ENCODE measurements around the gene NEDD9. TPM values are rescaled to one million over a fixed set of nuclear protein-coding genes. Genes with fewer than 3 reads are reported as not detected.

The NEDD9 gene
- total and polyA plus RNA-seq, 2 donors (not counting 1 experiment from before 2014, with no cell fraction given): 33.7 to 35.2 TPM

GRCh38 chr6:11196511-11197174 lies 35.8 kb downstream of the NEDD9 start:
- peak overlapping the region; percentile 83 for H3K4me2 ChIP-seq (ENCODE audit: extremely low read depth, insufficient read depth, low read length)
- H3K79me2 ChIP-seq (ENCODE audit: control insufficient read depth, insufficient read depth, low read length): peaks cover 6% of the 10 kb centered on the region
- H3K27me3 ChIP-seq (ENCODE audit: control insufficient read depth, insufficient read depth, low read length): no peaks in the 10 kb centered on the region
- peak overlapping the region in 2 of 4 experiments; percentile 12 to 43 for H3K4me3 ChIP-seq (replicated peaks in 1 of 4; ENCODE audit: control extremely low read depth in 1 of 4, insufficient read depth in 1 of 4, low read depth in 3 of 4, low read length in 4 of 4)
- no peak overlapping the region for H2AFZ ChIP-seq (ENCODE audit: low read length)
- DNase-seq (ENCODE audit: low read depth in 2 of 2): peak; percentile 51 to 98
- H3K9ac ChIP-seq (ENCODE audit: insufficient read depth, low read length): peak overlapping the region; percentile 56
- TF ChIP-seq EZH2 (IDR thresholded peaks at IDR 0.05; ENCODE audit: low read length, missing control alignments) (no peak), CTCF (conservative IDR thresholded peaks at IDR 0.05 in 1 of 2, IDR thresholded peaks at IDR 0.05 in 1 of 2; ENCODE audit: low read depth in 1 of 2, low read length in 2 of 2) (no peak)
- no peaks in the 10 kb centered on the region for H4K20me1 ChIP-seq (ENCODE audit: control insufficient read depth, extremely low read depth, insufficient read depth, low read length)
- peaks cover 34% of the 10 kb centered on the region for H3K4me1 ChIP-seq (ENCODE audit: control insufficient read depth, extremely low read depth, insufficient read depth, low read length)
- H3K27ac ChIP-seq (ENCODE audit: insufficient read depth, low read length): peak overlapping the region; percentile 98
- H3K36me3 ChIP-seq (ENCODE audit: control insufficient read depth, insufficient read depth, low read length): peaks cover 2% of the 10 kb centered on the region
- no peaks in the 10 kb centered on the region for H3K9me3 ChIP-seq (ENCODE audit: control insufficient read depth, insufficient read depth, low read depth, low read length)

- peak overlapping the region; percentile 98 for H3K27ac ChIP-seq (ENCODE audit: insufficient read depth, low read length)
- no peak overlapping the region for H2AFZ ChIP-seq (ENCODE audit: low read length)
- H3K36me3 ChIP-seq (ENCODE audit: control insufficient read depth, insufficient read depth, low read length): peaks cover 10% of the 10 kb centered on the region
- H3K9ac ChIP-seq (ENCODE audit: insufficient read depth, low read length): peak overlapping the region; percentile 21
- H4K20me1 ChIP-seq (ENCODE audit: control insufficient read depth, extremely low read depth, insufficient read depth, low read length): no peaks in the 10 kb centered on the region
- no peak overlapping the region for H3K4me3 ChIP-seq (replicated peaks in 1 of 4; ENCODE audit: control extremely low read depth in 1 of 4, insufficient read depth in 1 of 4, low read depth in 3 of 4, low read length in 4 of 4)
- H3K4me2 ChIP-seq (ENCODE audit: extremely low read depth, insufficient read depth, low read length): peak overlapping the region; percentile 51
- H3K79me2 ChIP-seq (ENCODE audit: control insufficient read depth, insufficient read depth, low read length): peaks cover 2% of the 10 kb centered on the region
- peak; percentile 60 to 90 for DNase-seq (ENCODE audit: low read depth in 2 of 2)
- H3K9me3 ChIP-seq (ENCODE audit: control insufficient read depth, insufficient read depth, low read depth, low read length): no peaks in the 10 kb centered on the region
- peaks cover 25% of the 10 kb centered on the region for H3K4me1 ChIP-seq (ENCODE audit: control insufficient read depth, extremely low read depth, insufficient read depth, low read length)
- TF ChIP-seq CTCF (conservative IDR thresholded peaks at IDR 0.05 in 1 of 2, IDR thresholded peaks at IDR 0.05 in 1 of 2; ENCODE audit: low read depth in 1 of 2, low read length in 2 of 2) (no peak), EZH2 (IDR thresholded peaks at IDR 0.05; ENCODE audit: low read length, missing control alignments) (no peak)
- H3K27me3 ChIP-seq (ENCODE audit: control insufficient read depth, insufficient read depth, low read length): no peaks in the 10 kb centered on the region
Measured at GRCh38 chr6:11194356-11195218, 37.9 kb downstream of the NEDD9 start.

DNA sequence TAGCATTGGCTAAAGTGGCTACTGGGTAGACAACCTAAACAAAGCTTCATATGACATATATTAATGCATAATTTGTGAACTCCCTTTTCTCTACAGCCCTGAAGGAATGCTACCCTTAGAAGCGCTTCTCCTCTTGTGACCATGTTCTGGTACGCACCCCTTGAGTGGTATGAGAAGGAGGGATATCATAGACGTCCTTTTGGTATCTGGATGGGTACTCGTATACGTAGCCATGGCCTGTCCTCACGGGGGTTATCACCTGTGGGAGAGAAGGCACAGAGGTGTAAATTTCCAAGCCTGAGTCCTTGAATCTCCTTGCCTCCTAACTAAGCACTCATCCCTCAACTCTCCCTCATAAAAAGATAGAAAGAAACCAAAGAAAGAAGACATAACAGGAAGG lies 39.0 kb downstream of the NEDD9 start:
- Histone ChIP-seq H3K27ac (ENCODE audit: insufficient read depth, low read length) (no peak overlapping the region), H3K4me1 (ENCODE audit: control insufficient read depth, extremely low read depth, insufficient read depth, low read length) (peaks cover 22% of the 10 kb centered on the region), H3K9me3 (ENCODE audit: control insufficient read depth, insufficient read depth, low read depth, low read length) (no peaks in the 10 kb centered on the region), H3K4me3 (replicated peaks in 1 of 4; ENCODE audit: control extremely low read depth in 1 of 4, insufficient read depth in 1 of 4, low read depth in 3 of 4, low read length in 4 of 4) (no peak overlapping the region), H3K9ac (ENCODE audit: insufficient read depth, low read length) (no peak overlapping the region), H3K27me3 (ENCODE audit: control insufficient read depth, insufficient read depth, low read length) (no peaks in the 10 kb centered on the region), H3K79me2 (ENCODE audit: control insufficient read depth, insufficient read depth, low read length) (no peaks in the 10 kb centered on the region), H4K20me1 (ENCODE audit: control insufficient read depth, extremely low read depth, insufficient read depth, low read length) (no peaks in the 10 kb centered on the region), H3K4me2 (ENCODE audit: extremely low read depth, insufficient read depth, low read length) (no peak overlapping the region), H2AFZ (ENCODE audit: low read length) (no peak overlapping the region), H3K36me3 (ENCODE audit: control insufficient read depth, insufficient read depth, low read length) (peaks cover 12% of the 10 kb centered on the region)
- no peak for TF ChIP-seq CTCF (conservative IDR thresholded peaks at IDR 0.05 in 1 of 2, IDR thresholded peaks at IDR 0.05 in 1 of 2; ENCODE audit: low read depth in 1 of 2, low read length in 2 of 2)
- no peak for TF ChIP-seq EZH2 (IDR thresholded peaks at IDR 0.05; ENCODE audit: low read length, missing control alignments)
- no peak for DNase-seq (ENCODE audit: low read depth in 2 of 2)

Data from fibroblast of lung (primary cell).